Measurements from ENCODE around the gene AHNAK2.

GRCh38 chr14:104899781-104900180 is 78.4 kb downstream of the AHNAK2 start:
- TF ChIP-seq, protein P1, sequence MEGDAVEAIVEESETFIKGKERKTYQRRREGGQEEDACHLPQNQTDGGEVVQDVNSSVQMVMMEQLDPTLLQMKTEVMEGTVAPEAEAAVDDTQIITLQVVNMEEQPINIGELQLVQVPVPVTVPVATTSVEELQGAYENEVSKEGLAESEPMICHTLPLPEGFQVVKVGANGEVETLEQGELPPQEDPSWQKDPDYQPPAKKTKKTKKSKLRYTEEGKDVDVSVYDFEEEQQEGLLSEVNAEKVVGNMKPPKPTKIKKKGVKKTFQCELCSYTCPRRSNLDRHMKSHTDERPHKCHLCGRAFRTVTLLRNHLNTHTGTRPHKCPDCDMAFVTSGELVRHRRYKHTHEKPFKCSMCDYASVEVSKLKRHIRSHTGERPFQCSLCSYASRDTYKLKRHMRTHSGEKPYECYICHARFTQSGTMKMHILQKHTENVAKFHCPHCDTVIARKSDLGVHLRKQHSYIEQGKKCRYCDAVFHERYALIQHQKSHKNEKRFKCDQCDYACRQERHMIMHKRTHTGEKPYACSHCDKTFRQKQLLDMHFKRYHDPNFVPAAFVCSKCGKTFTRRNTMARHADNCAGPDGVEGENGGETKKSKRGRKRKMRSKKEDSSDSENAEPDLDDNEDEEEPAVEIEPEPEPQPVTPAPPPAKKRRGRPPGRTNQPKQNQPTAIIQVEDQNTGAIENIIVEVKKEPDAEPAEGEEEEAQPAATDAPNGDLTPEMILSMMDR (IDR thresholded peaks at IDR 0.05; ENCODE audit: insufficient read depth, low read length, poor library complexity, severe bottlenecking), result no peak
- TF ChIP-seq EZH2phosphoT487 (conservative IDR thresholded peaks at IDR 0.05; ENCODE audit: low read length), result no peak
